Immature natural killer cell (primary cell): ENCODE results near the gene PGLYRP3. TPM values are rescaled to one million over a fixed set of nuclear protein-coding genes. Genes with fewer than 3 reads are reported as not detected.
"Not testable (repeated sequence)": the region's sequence is repeated elsewhere in the genome, so short reads cannot be mapped to it uniquely, and the experiment has no call there.

Source experiments
- DNase-seq, 3 donors: peaks; one replicate each; pipeline ENCODE4 v3.0.0; 2022; ENCODE audit warnings: mixed read lengths in 1 of 3
- H3K27ac Mint-ChIP-seq, 6 donors: one replicate each; pipeline ENCODE4 v1.8.0; 2020; ENCODE audit warnings: mixed read lengths in 6 of 6, mild to moderate bottlenecking in 5 of 6, inconsistent platforms in 4 of 6, moderate library complexity in 3 of 6
- H3K27me3 Mint-ChIP-seq, 3 donors: one replicate each; pipeline ENCODE4 v1.8.0; 2020 to 2021; ENCODE audit warnings: low read depth in 3 of 3, mild to moderate bottlenecking in 3 of 3, mixed read lengths in 3 of 3, moderate library complexity in 3 of 3, inconsistent platforms in 1 of 3
- H3K36me3 Mint-ChIP-seq, 3 donors: one replicate each; pipeline ENCODE4 v1.8.0; 2020; ENCODE audit warnings: mixed read lengths in 3 of 3, inconsistent platforms in 2 of 3, mild to moderate bottlenecking in 2 of 3
- H3K4me1 Mint-ChIP-seq, 2 donors: one replicate each; pipeline ENCODE4 v1.8.0; 2020; ENCODE audit warnings: inconsistent platforms in 2 of 2, mild to moderate bottlenecking in 2 of 2, mixed read lengths in 2 of 2, moderate library complexity in 1 of 2
- H3K4me3 Mint-ChIP-seq, 5 donors: one replicate each; pipeline ENCODE4 v1.8.0; 2020; ENCODE audit warnings: mild to moderate bottlenecking in 5 of 5, mixed read lengths in 5 of 5, inconsistent platforms in 3 of 5, moderate library complexity in 3 of 5
- H3K9me3 Mint-ChIP-seq, 6 donors: one replicate each; pipeline ENCODE4 v1.8.0; 2020; ENCODE audit warnings: mild to moderate bottlenecking in 6 of 6, mixed read lengths in 6 of 6, inconsistent platforms in 4 of 6, moderate library complexity in 3 of 6
- polyA plus RNA-seq, 3 donors: library from polyadenylated mRNA; unstranded; fragments of 300-500 nt; fragmentation: Illumina TruSeq; gene quantifications; one replicate each; pipeline ENCODE4 v1.2.3, GENCODE V29; 2021

Gene PGLYRP3
- polyA plus RNA-seq, 3 donors from 2014 or later = not detected

DNA sequence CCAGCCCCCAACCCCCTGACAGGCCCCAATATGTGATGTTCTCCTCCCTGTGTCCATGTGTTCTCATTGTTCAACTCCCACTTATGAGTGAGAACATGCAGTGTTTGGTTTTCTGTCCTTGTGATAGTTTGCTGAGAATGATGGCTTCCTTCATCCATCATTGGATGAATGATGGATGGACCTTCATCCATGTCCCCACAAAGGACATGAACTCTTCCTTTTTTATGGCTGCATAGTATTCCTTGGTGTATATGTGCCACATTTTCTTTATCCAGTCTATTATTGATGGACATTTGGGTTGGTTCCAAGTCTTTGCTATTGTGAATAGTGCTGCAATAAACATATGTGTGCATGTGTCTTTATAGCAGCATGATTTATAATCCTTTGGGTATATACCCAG lies 1.6 kb upstream of the PGLYRP3 start:
- H3K4me3 Mint-ChIP-seq, H3K27me3 Mint-ChIP-seq, H3K4me1 Mint-ChIP-seq, DNase-seq, H3K27ac Mint-ChIP-seq, H3K36me3 Mint-ChIP-seq, H3K9me3 Mint-ChIP-seq: not testable (repeated sequence)

DNA sequence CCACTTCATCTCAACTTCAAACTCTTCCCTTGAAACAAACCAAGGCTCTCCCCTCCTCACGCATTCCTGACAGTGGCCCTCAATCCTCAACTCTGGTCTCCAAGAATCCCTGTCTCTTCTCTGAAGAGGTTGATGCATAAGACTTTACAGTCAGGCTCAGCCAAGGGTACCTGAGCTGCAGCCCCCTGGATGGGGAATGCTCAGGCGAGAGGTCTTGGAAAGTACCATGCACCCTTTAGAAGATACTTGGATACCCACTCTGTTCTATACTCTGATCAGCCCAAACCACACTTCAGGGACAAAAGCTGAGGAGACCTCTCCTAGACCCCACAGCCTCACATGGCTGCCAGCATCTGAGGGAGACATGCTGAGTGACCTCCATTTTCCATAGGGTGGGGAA lies 536 bp upstream of the PGLYRP3 start:
- no peaks in the 10 kb centered on the region for H3K36me3 Mint-ChIP-seq
- H3K27ac Mint-ChIP-seq = no peak overlapping the region
- peaks cover 2 to 12% (median 3%) of the 10 kb centered on the region in 3 donors for H3K27me3 Mint-ChIP-seq
- DNase-seq = no peak
- no peak overlapping the region for H3K4me3 Mint-ChIP-seq
- H3K4me1 Mint-ChIP-seq = no peaks in the 10 kb centered on the region
- H3K9me3 Mint-ChIP-seq = peaks cover 0 to 2% (median 0%) of the 10 kb centered on the region in 6 donors

DNA sequence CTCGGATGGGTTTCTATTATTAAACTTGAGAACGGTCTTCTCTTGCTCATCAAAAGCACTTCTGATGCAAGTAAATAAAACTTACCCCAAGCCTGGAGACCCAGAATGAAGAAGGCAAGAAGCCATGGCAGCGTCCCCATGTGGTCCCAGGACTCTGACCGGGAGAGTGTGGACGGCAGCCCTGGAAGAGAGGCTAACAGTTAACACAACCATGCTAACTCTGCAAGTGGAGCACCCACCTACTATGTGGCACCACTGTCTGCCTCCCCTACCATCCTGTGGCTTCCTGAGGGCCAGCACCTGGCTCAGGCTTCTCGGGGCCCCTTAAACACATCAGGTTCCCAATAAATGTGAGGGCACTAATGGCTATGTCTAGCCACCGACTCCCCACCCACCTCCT lies 2.2 kb downstream of the PGLYRP3 start:
- Mint-ChIP-seq H3K4me3 (no peak overlapping the region), H3K9me3 (no peaks in the 10 kb centered on the region), H3K4me1 (no peaks in the 10 kb centered on the region), H3K27ac (no peak overlapping the region), H3K27me3 (peaks cover 2 to 7% (median 3%) of the 10 kb centered on the region in 3 donors), H3K36me3 (no peaks in the 10 kb centered on the region)
- DNase-seq = no peak

DNA sequence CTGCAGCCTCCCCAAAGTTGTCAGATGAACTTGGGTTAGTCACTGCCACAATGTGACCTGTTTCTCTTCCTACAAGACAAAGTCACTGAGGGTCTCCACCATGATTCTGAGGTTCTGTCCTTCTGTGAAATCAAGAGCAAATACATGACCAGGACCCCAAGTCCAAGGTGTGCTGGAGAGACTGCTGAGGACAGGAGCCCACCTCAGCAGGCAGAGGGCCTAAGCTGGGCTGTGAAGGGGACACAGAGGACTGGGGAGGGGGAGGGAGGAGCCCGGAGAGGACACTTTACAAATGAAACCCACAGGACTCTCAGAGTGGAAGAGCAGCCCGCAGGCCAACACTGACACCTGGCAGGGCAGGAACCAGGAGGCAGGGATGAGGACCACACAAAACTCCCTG lies 3.3 kb downstream of the PGLYRP3 start:
- H3K27me3 Mint-ChIP-seq = peaks cover 0 to 7% (median 0%) of the 10 kb centered on the region in 3 donors
- H3K9me3 Mint-ChIP-seq = no peaks in the 10 kb centered on the region
- H3K36me3 Mint-ChIP-seq = no peaks in the 10 kb centered on the region
- H3K4me1 Mint-ChIP-seq = no peaks in the 10 kb centered on the region
- H3K27ac Mint-ChIP-seq = no peak overlapping the region
- DNase-seq = no peak
- no peak overlapping the region for H3K4me3 Mint-ChIP-seq

DNA sequence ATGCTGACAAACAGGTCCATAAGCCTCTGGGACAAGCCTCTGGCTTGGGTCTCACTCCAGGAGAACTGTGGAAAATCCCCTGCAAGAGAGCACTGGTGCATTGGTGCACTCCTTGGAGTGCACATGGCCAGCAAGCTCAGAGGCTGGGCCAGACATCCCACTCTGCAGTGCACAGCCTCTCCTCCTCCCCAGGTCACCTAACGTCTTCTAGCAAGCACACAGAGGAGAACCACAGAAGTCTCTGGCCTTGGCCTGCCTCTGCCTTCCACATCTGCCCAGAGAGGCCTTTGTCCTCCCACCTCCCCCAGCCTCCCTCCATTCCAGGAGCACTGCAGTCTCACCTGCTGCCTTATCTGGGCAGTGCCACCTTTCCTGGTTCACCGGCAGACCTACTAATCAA lies 4.2 kb downstream of the PGLYRP3 start:
- Mint-ChIP-seq H3K4me1 (no peaks in the 10 kb centered on the region), H3K36me3 (no peaks in the 10 kb centered on the region), H3K27ac (no peak overlapping the region), H3K27me3 (peaks cover 0 to 7% (median 2%) of the 10 kb centered on the region in 3 donors), H3K4me3 (no peak overlapping the region), H3K9me3 (no peaks in the 10 kb centered on the region)
- DNase-seq = no peak

DNA sequence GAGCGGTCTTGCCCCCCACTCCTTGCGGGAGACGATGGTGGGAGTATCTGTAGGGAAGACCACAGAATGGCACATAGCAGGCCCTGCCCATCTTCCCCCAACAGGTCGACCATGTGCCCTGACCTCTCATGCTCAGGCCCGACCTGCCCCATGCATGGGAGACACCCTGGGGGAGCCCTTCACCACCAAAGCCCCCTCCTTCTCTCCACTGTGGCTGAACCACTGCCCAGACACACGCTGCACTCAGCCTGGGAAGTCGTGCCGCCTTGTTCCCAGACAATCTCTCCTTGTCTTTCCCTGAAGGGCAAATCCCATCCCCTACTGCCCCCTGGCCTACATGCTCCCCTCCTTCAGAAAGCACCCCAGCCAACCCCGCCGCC lies 5.5 kb downstream of the PGLYRP3 start:
- Mint-ChIP-seq H3K27ac (no peak overlapping the region), H3K4me1 (no peaks in the 10 kb centered on the region), H3K36me3 (no peaks in the 10 kb centered on the region), H3K27me3 (peaks cover 0 to 7% (median 2%) of the 10 kb centered on the region in 3 donors), H3K4me3 (no peak overlapping the region), H3K9me3 (no peaks in the 10 kb centered on the region)
- DNase-seq = no peak

DNA sequence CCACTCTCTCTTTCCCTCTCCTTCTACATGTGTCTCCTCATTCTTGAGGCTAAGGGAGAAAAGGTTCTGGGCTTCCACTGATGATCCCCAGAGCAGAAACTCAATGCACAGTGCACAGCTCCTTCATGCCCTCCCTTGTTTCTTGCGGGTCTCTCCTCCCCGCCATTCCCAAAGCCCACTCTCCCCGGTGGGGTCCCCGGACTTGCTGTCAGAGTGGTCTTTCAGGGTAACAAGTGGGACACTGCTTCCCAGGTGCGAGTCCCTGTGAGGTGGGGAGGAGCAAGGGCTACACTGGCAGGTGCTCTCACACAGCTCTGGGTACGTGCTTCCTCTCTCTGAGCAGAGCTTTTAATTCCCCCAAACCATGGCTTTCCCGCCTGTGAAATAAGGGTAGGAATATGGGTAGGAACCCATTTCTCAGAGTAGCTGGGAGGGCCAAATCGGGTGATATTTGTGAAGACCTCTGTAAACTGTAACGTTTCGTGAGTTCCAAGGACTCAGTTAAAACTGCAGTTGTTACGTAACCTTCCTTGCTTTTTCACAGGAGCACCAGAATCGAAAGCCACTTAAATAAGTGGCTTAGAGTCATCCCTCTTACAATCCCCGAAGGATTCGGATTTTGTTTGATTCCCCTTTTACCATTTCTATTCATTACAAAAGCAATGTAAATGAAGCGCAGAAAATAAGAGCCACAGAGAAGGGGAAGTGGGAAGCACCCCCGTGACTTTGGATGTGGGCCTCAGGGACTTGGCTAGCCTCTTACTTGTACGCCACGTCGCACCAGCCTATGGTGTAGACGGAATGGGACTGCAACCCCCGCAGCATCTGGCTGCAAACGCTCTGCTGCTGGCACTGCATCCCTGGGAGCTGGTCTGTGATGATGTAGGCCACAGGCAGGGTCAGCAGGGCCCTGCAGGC lies 6.2 kb downstream of the PGLYRP3 start:
- Mint-ChIP-seq H3K27ac (no peak overlapping the region), H3K27me3 (peaks cover 0 to 3% (median 2%) of the 10 kb centered on the region in 3 donors), H3K4me1 (no peaks in the 10 kb centered on the region), H3K9me3 (no peaks in the 10 kb centered on the region), H3K36me3 (no peaks in the 10 kb centered on the region), H3K4me3 (no peak overlapping the region)
- no peak for DNase-seq

- Mint-ChIP-seq H3K27me3 (peaks cover 0 to 3% (median 2%) of the 10 kb centered on the region in 3 donors), H3K4me3 (no peak overlapping the region), H3K27ac (no peak overlapping the region), H3K9me3 (no peaks in the 10 kb centered on the region), H3K36me3 (no peaks in the 10 kb centered on the region), H3K4me1 (no peaks in the 10 kb centered on the region)
- no peak for DNase-seq
Observed at GRCh38 chr1:153305682-153306081, 7.1 kb downstream of the PGLYRP3 start.

DNA sequence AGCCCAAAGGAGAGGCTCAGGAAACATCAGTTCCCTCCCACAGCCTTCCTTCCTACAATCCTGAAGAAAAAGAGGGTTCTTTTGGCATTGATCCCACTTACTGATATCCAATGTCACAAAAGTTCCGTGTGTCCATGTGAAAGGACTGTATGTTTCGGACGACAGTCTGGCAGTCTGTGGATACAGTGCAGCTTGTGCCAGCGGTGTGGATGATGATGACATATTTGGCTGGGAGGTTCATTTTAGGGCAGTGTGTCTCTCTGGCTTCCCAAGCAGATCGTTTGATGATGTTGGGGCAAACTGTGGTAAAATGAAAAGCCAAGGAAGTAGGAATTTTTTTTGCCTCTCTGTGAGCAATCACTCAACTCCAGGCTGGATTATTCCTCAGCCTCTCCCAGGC lies 10.4 kb downstream of the PGLYRP3 start:
- Mint-ChIP-seq H3K4me3 (no peak overlapping the region), H3K27me3 (peaks cover 3 to 4% (median 4%) of the 10 kb centered on the region in 3 donors), H3K27ac (no peak overlapping the region), H3K4me1 (no peaks in the 10 kb centered on the region), H3K9me3 (no peaks in the 10 kb centered on the region), H3K36me3 (no peaks in the 10 kb centered on the region)
- no peak for DNase-seq

GRCh38 chr1:153293851-153294250 lies 18.9 kb downstream of the PGLYRP3 start:
- Mint-ChIP-seq H3K4me1 (peaks cover 4 to 6% of the 10 kb centered on the region in 2 donors), H3K27me3 (peaks cover under 1 to 11% (median under 1%) of the 10 kb centered on the region in 3 donors), H3K27ac (no peak overlapping the region), H3K4me3 (no peak overlapping the region), H3K36me3 (no peaks in the 10 kb centered on the region), H3K9me3 (no peaks in the 10 kb centered on the region)
- no peak for DNase-seq

- Mint-ChIP-seq H3K27me3 (peaks cover 0 to 11% (median under 1%) of the 10 kb centered on the region in 3 donors), H3K4me1 (peaks cover 4 to 6% of the 10 kb centered on the region in 2 donors), H3K36me3 (no peaks in the 10 kb centered on the region), H3K4me3 (no peak overlapping the region), H3K9me3 (no peaks in the 10 kb centered on the region), H3K27ac (no peak overlapping the region)
- DNase-seq = no peak
Observed at GRCh38 chr1:153293480-153293775, 19.3 kb downstream of the PGLYRP3 start.

DNA sequence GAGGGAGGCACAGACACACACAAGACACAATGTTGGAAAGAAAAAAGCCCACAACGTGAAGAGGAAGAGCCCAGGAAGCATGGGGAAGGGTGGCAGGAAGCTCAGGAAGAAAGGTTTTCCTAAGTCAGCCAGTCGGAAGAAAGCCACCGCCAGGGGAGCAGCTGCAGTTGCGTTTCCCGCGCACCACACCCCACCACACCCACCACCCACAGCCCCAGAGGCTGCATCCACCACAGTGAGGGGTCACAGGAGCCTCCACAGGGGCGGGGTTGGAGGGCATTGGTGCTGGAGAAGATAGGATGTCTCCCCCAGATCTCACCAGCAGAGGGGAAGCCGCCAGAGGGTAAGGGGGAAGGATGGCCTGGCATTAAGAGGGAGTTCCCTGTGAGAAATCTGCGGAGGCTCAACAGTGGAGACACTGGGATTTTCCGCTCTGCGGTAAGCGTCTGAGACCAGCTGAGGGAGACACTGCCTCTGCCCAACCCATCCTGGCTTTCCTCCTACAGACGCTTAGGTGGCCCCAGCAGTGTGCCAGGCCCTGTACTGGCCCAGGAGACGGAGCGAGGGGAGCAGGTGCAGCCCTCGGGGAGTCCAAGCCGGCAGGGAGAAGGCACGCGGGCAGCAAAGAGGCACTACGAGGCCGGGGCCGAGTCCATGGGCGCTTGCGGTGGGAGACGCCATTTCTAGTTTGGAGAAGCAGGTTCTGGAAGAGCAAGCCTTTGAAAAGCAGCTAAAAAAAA lies 19.8 kb downstream of the PGLYRP3 start:
- H3K4me3 Mint-ChIP-seq = no peak overlapping the region

GRCh38 chr1:153292185-153292584 lies 20.6 kb downstream of the PGLYRP3 start:
- H3K27me3 Mint-ChIP-seq = peaks cover 0 to 9% (median 2%) of the 10 kb centered on the region in 3 donors
- no peak overlapping the region for H3K27ac Mint-ChIP-seq
- DNase-seq = no peak
- no peak overlapping the region for H3K4me3 Mint-ChIP-seq
- H3K36me3 Mint-ChIP-seq = no peaks in the 10 kb centered on the region
- H3K4me1 Mint-ChIP-seq = peaks cover 4 to 6% of the 10 kb centered on the region in 2 donors
- H3K9me3 Mint-ChIP-seq = no peaks in the 10 kb centered on the region

More for the DNA sequence above, 19.8 kb downstream of the PGLYRP3 start:
- H3K27ac Mint-ChIP-seq = no peak overlapping the region
- DNase-seq = no peak
- H3K9me3 Mint-ChIP-seq = no peaks in the 10 kb centered on the region
- H3K4me1 Mint-ChIP-seq = peaks cover 4 to 6% of the 10 kb centered on the region in 2 donors
- H3K27me3 Mint-ChIP-seq = peaks cover 0 to 11% (median 2%) of the 10 kb centered on the region in 3 donors
- no peaks in the 10 kb centered on the region for H3K36me3 Mint-ChIP-seq

DNA sequence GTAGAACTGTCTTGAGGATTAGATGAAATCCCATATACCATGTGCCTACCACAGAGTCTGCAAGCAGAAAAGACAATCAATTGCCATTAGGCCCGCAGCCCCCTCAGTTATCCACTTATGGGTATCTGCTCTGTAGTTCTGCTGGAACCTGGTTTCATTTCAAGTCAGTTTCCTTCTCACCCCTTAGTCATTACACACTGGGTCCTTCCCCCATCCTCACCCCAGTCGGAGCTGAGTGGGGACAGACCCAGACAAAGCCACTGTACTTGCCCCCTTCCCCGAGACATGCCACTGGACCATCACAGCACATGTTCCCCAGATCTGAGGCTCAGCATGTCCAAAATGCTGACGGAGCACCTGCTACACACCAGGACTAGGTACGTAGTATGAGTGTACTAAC lies 21.2 kb downstream of the PGLYRP3 start:
- Mint-ChIP-seq H3K36me3 (no peaks in the 10 kb centered on the region), H3K4me3 (no peak overlapping the region), H3K27ac (no peak overlapping the region), H3K9me3 (no peaks in the 10 kb centered on the region), H3K4me1 (peaks cover 4 to 6% of the 10 kb centered on the region in 2 donors), H3K27me3 (peaks cover 0 to 9% (median 2%) of the 10 kb centered on the region in 3 donors)
- DNase-seq = no peak
